Keratinocyte (primary cell): ENCODE data around the gene PLEKHM1. TPM values are rescaled to one million over a fixed set of nuclear protein-coding genes. Genes with fewer than 3 reads are reported as not detected.

Experiments used
- DNase-seq: peaks from one replicate; pipeline ENCODE4 v3.0.0-alpha.2; 2011; ENCODE audit warnings: low read depth, missing footprints, low spot score
- FAIRE-seq: peaks from 2 replicates; lab custom pipeline; 2011; peaks lifted over from hg19 to GRCh38; lab: Jason Lieb, UNC
- H2AFZ ChIP-seq: 2 replicates; pipeline ENCODE4 v1.6.0; 2012; ENCODE audit warnings: low read length, control low read depth, inconsistent platforms; ENCODE audit not compliant: control insufficient read depth
- H3K27ac ChIP-seq: 2 replicates; pipeline ENCODE4 v1.5.1; 2011; ENCODE audit warnings: low read length; ENCODE audit not compliant: control insufficient read depth, insufficient read depth
- H3K27me3 ChIP-seq: 3 replicates; pipeline ENCODE4 v1.6.0; 2011; ENCODE audit warnings: low read length; ENCODE audit not compliant: control insufficient read depth, insufficient read depth; ENCODE audit errors: extremely low read depth
- H3K36me3 ChIP-seq, 2 experiments: 2 replicates in 1 of 2; 3 replicates in 1 of 2; pipeline ENCODE4 v1.5.1; 2011; ENCODE audit warnings: low read length in 2 of 2, mild to moderate bottlenecking in 1 of 2; ENCODE audit not compliant: control insufficient read depth in 2 of 2, insufficient read depth in 2 of 2; ENCODE audit errors: extremely low read depth in 1 of 2
- H3K4me1 ChIP-seq: 3 replicates; pipeline ENCODE4 v1.5.1; 2011; ENCODE audit warnings: low read length; ENCODE audit not compliant: control insufficient read depth, insufficient read depth; ENCODE audit errors: extremely low read depth
- H3K4me2 ChIP-seq: 3 replicates; pipeline ENCODE4 v1.6.0; 2011; ENCODE audit warnings: low read depth, low read length; ENCODE audit not compliant: control insufficient read depth, insufficient read depth; ENCODE audit errors: extremely low read depth
- H3K4me3 ChIP-seq, 3 experiments: fragments of 200-600 bp in 1 of 3; sonication (generic) in 1 of 3; 2 replicates in 2 of 3; 3 replicates in 1 of 3; pipeline ENCODE4 v1.5.1; 2011 to 2016; ENCODE audit warnings: low read length in 3 of 3, mild to moderate bottlenecking in 3 of 3, control low read depth in 2 of 3, inconsistent platforms in 1 of 3, low read depth in 1 of 3, mixed read lengths in 1 of 3, mixed run types in 1 of 3, moderate library complexity in 1 of 3; ENCODE audit not compliant: control insufficient read depth in 2 of 3, insufficient read depth in 2 of 3; ENCODE audit errors: extremely low read depth in 1 of 3
- H3K79me2 ChIP-seq: 2 replicates; pipeline ENCODE4 v1.6.0; 2012; ENCODE audit warnings: low read length; ENCODE audit not compliant: control insufficient read depth, insufficient read depth
- H3K9ac ChIP-seq: 3 replicates; pipeline ENCODE4 v1.6.0; 2011; ENCODE audit warnings: low read length; ENCODE audit not compliant: control insufficient read depth, insufficient read depth; ENCODE audit errors: extremely low read depth
- H3K9me1 ChIP-seq: 3 replicates; pipeline ENCODE4 v1.6.0; 2011; ENCODE audit warnings: low read length; ENCODE audit not compliant: control insufficient read depth, insufficient read depth; ENCODE audit errors: extremely low read depth
- H3K9me3 ChIP-seq: 2 replicates; pipeline ENCODE4 v1.5.1; 2012; ENCODE audit warnings: low read depth, low read length; ENCODE audit not compliant: control insufficient read depth
- H4K20me1 ChIP-seq: 3 replicates; pipeline ENCODE4 v1.6.0; 2011; ENCODE audit warnings: low read length; ENCODE audit not compliant: control insufficient read depth, insufficient read depth; ENCODE audit errors: extremely low read depth
- EZH2 ChIP-seq: IDR thresholded peaks from one replicate; pipeline ENCODE4 v1.6.1; 2012; ENCODE audit warnings: inconsistent platforms, mild to moderate bottlenecking, low read length, moderate library complexity
- dilution Hi-C: fragments of 300-500 bp; cut with MboI; formaldehyde crosslinking; loops from one replicate; pipeline ENCODE4 v1.7.0; 2020; ENCODE audit warnings: low sequenced_read_pairs; ENCODE audit not compliant: extremely low pct_ligation_motif_present
- polyA plus RNA-seq, 5 experiments: library from polyadenylated mRNA; depleted of rRNA in 3 of 5; stranded (reverse) in 3 of 5; stranded (forward) in 1 of 5; unstranded in 1 of 5; fragments of >200 nt; gene quantifications; 1 replicate in 1 of 5; 2 replicates in 3 of 5; 3 replicates in 1 of 5; pipeline versions ENCODE4 v1.2.1 to v1.2.3, GENCODE V29; 2011 to 2012; ENCODE audit warnings: missing spikeins in 2 of 5, low read depth in 1 of 5, low replicate concordance in 1 of 5
- TF ChIP-seq, protein P1 (sequence below), 3 experiments: IDR thresholded peaks in 1 of 3; conservative IDR thresholded peaks in 1 of 3; optimal IDR thresholded peaks in 1 of 3; 2 replicates in 2 of 3; 3 replicates in 1 of 3; pipeline versions ENCODE3 to v1.5.1; 2011; ENCODE audit warnings: low read length in 3 of 3, mild to moderate bottlenecking in 3 of 3, moderate library complexity in 2 of 3, control low read depth in 1 of 3, inconsistent platforms in 1 of 3; ENCODE audit not compliant: insufficient read depth in 2 of 3; ENCODE audit errors: extremely low read depth in 1 of 3

Gene PLEKHM1
- polyA plus RNA-seq, 1 donor (not counting 4 experiments of a cell fraction or from before 2014, with no cell fraction given): 33.0 TPM

DNA sequence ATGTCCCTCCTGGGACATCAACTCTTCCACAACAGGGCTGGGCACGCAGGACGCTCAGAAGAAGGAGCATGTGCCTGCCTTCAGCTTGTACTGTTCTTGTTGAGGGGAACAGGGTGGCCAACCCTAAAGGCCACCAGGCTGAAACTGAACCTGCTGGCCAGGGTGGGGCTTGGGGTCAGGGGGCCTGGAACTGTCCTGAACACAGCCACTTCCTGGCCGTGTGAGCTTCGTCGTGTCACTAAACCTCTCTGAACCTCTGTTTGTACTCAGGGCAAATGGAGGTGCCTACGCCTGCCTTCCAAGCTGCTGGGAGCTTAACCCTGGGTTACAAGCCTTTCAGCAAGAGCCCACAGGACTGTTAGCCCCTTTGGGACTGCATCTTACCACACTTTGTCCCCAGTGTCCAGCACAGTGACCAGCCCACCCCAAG is 64.5 kb downstream of the PLEKHM1 start:
- H3K9me1 ChIP-seq: no peaks in the 10 kb centered on the region
- no peaks in the 10 kb centered on the region for H4K20me1 ChIP-seq
- no peak overlapping the region for H3K9ac ChIP-seq
- no peak for DNase-seq
- peaks cover 0 to 3% of the 10 kb centered on the region in 2 experiments for H3K36me3 ChIP-seq
- H3K4me2 ChIP-seq: peak overlapping the region; percentile 82
- H2AFZ ChIP-seq: no peak overlapping the region
- H3K27me3 ChIP-seq: peaks cover 12% of the 10 kb centered on the region
- dilution Hi-C loops: no loop called here
- peak overlapping the region in 1 of 3 experiments; percentile 37 for H3K4me3 ChIP-seq
- FAIRE-seq: no peak
- no peak overlapping the region for H3K27ac ChIP-seq
- peaks cover 13% of the 10 kb centered on the region for H3K79me2 ChIP-seq
- no peaks in the 10 kb centered on the region for H3K9me3 ChIP-seq
- H3K4me1 ChIP-seq: peaks cover 34% of the 10 kb centered on the region
- no peak for TF ChIP-seq EZH2
- TF ChIP-seq, protein P1, sequence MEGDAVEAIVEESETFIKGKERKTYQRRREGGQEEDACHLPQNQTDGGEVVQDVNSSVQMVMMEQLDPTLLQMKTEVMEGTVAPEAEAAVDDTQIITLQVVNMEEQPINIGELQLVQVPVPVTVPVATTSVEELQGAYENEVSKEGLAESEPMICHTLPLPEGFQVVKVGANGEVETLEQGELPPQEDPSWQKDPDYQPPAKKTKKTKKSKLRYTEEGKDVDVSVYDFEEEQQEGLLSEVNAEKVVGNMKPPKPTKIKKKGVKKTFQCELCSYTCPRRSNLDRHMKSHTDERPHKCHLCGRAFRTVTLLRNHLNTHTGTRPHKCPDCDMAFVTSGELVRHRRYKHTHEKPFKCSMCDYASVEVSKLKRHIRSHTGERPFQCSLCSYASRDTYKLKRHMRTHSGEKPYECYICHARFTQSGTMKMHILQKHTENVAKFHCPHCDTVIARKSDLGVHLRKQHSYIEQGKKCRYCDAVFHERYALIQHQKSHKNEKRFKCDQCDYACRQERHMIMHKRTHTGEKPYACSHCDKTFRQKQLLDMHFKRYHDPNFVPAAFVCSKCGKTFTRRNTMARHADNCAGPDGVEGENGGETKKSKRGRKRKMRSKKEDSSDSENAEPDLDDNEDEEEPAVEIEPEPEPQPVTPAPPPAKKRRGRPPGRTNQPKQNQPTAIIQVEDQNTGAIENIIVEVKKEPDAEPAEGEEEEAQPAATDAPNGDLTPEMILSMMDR (optimal IDR thresholded peaks at IDR 0.05 in 1 of 3, IDR thresholded peaks at IDR 0.05 in 1 of 3, conservative IDR thresholded peaks at IDR 0.05 in 1 of 3; ENCODE audit: extremely low read depth in 1 of 3, insufficient read depth in 2 of 3, low read length in 3 of 3): no peak

DNA sequence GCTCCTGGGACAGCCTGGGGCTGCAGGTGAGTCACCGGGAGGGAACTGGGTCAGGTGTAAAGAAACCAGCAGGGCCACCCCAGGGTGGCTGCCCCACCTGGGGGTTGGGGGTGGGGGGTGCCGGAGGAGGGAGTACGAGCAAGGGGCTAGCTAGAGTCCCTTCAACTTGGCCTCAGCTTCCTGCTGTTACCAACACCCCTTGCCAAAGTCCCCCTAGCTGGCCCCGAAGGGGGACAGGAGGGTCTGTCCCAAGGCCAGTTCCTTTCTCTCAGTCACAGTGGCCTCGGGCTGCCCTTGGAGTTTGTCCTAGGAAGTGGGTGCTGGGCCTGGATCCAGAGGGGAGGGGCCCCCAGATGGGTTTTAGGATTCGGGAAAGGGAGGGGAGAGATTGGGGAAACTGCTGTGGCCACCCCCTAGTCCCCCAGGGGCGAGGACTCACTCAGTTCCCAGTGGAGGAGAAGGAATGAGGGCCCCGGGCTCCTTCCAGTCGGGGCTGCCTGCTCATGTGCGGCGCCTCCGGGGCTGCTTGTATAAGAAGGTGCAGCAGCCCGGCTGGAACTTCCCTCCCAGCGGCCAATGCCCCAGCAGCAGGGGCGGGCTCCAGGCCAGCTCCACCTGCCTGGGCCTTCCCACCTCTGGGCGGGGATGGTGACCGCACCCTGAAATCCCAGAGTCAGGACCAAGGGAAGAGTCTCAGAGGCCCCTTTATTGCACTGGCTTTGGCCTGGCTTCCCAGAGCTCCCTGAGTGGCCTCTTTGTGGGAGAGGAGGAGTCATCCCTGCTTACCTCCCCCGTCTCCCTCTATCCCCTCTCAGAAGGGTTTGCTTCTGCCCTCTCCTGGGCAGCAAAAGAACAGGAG is 65.2 kb downstream of the PLEKHM1 start:
- no peaks in the 10 kb centered on the region for H3K9me1 ChIP-seq
- H3K4me1 ChIP-seq: peaks cover 29% of the 10 kb centered on the region
- H2AFZ ChIP-seq: no peak overlapping the region
- H3K27me3 ChIP-seq: peaks cover 9% of the 10 kb centered on the region
- peaks cover 0 to 3% of the 10 kb centered on the region in 2 experiments for H3K36me3 ChIP-seq
- TF ChIP-seq EZH2: no peak
- TF ChIP-seq, protein P1 (optimal IDR thresholded peaks at IDR 0.05 in 1 of 3, IDR thresholded peaks at IDR 0.05 in 1 of 3, conservative IDR thresholded peaks at IDR 0.05 in 1 of 3; ENCODE audit: extremely low read depth in 1 of 3, insufficient read depth in 2 of 3, low read length in 3 of 3): peak; percentile 65 to 72 (median 68)
- DNase-seq (peak; percentile 87), FAIRE-seq (peak; percentile 82)
- peak overlapping the region; percentile 68 for H3K9ac ChIP-seq
- H3K4me2 ChIP-seq: peak overlapping the region; percentile 82
- H4K20me1 ChIP-seq: no peaks in the 10 kb centered on the region
- no peaks in the 10 kb centered on the region for H3K9me3 ChIP-seq
- H3K79me2 ChIP-seq: peaks cover 14% of the 10 kb centered on the region
- dilution Hi-C loops: no loop called here
- H3K27ac ChIP-seq: peak overlapping the region; percentile 58
- peak overlapping the region; percentile 37 to 66 (median 49) for H3K4me3 ChIP-seq
